ENCODE measurements around the gene SCRN1.

DNA sequence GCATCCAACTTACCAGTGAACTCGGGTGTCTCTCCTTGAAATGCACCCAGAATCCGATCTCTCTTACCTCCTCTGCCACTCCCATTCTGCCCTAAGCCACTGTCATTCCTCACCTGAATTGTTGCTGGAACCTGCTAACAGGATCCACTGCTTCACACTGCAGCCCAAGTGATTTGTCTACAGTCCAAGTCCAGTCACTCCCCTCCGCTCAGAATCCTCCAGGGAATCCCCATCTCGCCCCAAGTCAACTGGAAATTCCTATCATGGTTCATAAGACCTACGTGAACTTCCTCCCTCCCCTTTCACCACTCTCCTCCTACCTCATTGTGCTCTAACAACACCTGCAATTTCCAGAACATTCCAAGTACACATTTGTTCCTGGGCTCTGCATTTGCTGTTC, 91.3 kb downstream of the SCRN1 start:
- TF ChIP-seq EZH2 (IDR thresholded peaks at IDR 0.05; ENCODE audit: insufficient read depth, poor library complexity, severe bottlenecking) (no peak), EZH2phosphoT487 (IDR thresholded peaks at IDR 0.05; ENCODE audit: insufficient read depth, low read depth) (no peak)
